ENCODE data around the gene SLC24A1.

The SLC24A1 gene

DNA sequence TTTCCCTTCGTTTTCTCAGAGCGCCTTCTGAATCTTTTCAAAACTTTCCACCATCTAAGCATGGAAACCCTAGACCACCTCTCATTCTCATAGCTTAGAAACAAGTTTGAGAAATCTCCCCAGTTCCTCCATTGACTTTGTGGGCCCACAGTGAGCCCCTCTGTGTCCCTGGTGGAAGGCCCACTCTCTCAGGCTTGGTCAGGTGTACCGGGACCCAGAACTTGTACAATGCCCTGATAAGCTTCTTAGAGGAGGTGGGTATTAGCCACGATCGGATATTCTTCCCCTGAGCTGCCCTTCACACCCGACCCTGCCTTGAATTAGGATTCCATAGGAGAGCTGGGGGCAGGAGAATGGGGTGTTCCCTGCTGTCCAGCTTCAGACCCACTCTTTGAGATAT lies at the start of gene SLC24A1:
Gene SLC24A1, plus strand, starts transcription at position 301 of the 400 bp plus-strand sequence. CDS start 2,143 bp downstream, outside the sequence.
- DNase-seq (ENCODE audit: low read depth): no peak
- TF ChIP-seq, protein P1, sequence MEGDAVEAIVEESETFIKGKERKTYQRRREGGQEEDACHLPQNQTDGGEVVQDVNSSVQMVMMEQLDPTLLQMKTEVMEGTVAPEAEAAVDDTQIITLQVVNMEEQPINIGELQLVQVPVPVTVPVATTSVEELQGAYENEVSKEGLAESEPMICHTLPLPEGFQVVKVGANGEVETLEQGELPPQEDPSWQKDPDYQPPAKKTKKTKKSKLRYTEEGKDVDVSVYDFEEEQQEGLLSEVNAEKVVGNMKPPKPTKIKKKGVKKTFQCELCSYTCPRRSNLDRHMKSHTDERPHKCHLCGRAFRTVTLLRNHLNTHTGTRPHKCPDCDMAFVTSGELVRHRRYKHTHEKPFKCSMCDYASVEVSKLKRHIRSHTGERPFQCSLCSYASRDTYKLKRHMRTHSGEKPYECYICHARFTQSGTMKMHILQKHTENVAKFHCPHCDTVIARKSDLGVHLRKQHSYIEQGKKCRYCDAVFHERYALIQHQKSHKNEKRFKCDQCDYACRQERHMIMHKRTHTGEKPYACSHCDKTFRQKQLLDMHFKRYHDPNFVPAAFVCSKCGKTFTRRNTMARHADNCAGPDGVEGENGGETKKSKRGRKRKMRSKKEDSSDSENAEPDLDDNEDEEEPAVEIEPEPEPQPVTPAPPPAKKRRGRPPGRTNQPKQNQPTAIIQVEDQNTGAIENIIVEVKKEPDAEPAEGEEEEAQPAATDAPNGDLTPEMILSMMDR (IDR thresholded peaks at IDR 0.05; ENCODE audit: insufficient read depth, low read depth, low read length, missing control alignments): no peak
- H3K4me3 ChIP-seq (ENCODE audit: low read length): no peak within 1 kb of the TSS

DNA sequence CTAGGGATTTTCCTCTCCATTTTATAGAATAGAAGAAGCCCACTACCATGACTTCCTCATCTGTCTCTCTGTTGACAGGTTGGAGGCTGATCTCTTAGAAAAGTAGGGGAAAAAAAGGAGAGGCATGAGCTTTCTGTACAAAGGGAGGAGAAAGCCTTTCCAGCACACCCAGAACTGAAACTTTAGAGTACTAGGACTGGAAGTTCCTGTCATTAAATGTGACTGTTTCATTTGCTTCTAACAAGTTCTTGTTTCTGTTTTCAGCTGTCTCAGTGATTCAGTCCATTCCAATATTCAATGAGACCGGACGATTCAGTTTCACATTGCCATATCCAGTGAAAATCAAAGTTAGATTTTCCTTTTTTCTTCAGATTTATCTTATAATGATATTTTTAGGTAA lies 49.8 kb upstream of the SLC24A1 start:
- no peak for DNase-seq (ENCODE audit: low read depth)
- TF ChIP-seq, protein P1 (IDR thresholded peaks at IDR 0.05; ENCODE audit: insufficient read depth, low read depth, low read length, missing control alignments): no peak

DNA sequence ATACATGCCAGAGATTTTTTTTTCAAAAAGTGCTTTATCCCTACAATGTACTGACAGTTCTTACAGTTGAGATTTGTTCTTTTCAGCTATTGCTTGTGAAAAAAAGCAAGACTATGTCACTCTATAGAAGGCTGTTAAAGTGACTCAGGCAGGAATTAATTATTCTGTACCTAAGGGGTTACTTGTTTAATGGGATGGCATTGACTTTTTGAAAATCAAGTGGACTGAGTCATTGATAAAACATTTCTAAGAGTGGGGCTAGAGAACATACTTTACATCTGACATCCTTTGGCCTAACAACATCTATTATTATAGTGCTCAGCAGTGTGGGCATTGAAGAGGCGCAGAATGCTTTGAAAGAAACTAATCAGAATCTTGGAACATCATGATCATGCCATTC lies 45.1 kb upstream of the SLC24A1 start:
- TF ChIP-seq, protein P1 (IDR thresholded peaks at IDR 0.05; ENCODE audit: insufficient read depth, low read depth, low read length, missing control alignments): no peak
- peak; percentile 8 for DNase-seq (ENCODE audit: low read depth)
- H3K4me3 ChIP-seq (ENCODE audit: low read length): no peak overlapping the region

More for the DNA sequence above, 49.8 kb upstream of the SLC24A1 start:
- no peak overlapping the region for H3K4me3 ChIP-seq (ENCODE audit: low read length)

DNA sequence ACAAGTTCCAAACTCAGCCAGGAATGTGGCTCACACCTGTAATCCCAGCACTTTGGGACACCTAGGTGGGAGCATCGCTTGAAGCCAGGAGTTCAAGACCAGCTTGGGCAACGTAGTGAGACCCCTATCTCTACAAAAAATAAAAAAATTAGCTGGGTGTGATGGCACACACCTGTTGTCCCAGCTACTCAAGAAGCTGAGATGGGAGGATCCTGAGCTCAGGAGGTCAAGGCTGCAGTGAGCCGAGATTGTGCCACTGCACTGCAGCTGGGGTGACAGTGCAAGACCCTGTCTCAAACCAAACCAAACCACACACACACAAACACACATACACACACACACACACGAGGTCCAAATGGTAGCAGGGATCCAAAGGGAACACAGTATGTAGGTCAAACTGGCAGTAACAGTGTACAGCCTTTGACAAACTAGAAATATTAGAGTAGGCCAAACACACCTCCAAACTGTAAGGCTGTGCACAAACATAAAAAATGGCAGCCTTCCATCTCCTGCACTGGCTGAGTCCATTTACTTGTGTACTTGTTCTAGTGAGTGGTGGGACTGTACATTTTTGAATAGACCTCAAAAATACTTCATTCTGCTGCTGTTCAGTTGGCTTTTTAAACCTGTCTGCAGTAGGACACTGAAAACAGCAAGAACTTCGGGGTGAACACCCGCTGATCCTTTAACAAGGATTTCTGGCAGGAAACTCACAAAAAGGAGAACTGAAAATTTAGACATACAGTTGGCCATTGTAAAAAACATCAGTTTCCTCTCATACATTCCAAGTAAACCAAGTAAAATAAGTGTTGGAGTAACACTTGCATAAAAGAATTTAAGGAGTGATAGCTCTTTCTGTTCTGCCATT lies 44.4 kb upstream of the SLC24A1 start:
- DNase-seq (ENCODE audit: low read depth): no peak
- TF ChIP-seq, protein P1 (IDR thresholded peaks at IDR 0.05; ENCODE audit: insufficient read depth, low read depth, low read length, missing control alignments): no peak
- no peak overlapping the region for H3K4me3 ChIP-seq (ENCODE audit: low read length)

DNA sequence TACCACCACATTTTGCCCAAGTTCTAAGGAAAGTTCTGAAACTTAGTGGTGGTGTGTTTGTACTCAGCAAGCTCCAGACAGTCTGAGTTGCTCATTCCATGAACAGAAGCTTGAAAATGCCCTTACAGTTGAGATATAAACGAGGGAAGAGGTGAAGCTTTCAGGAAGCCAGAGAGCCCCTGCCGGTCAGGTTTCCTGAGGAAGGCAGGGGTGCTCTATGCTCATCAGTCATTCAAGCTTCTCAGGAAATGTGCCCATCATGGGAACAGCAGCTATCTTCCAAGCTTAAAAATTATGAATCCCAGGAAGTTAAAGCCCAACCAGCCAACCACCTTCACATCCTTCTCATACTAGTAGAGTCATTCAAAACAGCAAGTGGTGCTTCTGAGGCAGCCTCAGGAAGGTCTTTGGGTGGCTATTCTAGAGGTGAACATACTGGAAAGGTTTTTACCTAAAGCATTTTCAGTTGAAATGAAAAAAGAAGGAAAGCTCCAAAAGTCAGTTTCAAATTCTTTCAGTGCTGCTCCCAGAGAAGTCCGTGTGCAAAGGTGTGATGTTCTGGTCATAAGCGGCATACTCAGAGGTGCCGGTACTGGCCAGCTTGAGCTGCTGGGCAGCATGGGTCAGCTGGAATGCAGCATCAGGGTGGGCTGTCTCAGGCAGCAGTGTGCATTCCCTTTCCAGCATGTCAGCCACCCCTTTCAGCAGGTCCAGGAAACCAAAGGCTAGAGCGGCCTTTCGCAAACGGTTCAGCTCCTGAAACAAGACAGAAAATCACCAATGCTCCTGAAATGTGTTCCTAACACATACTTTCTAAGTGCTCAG lies 42.6 kb upstream of the SLC24A1 start:
- H3K4me3 ChIP-seq (ENCODE audit: low read length): no peak overlapping the region
- TF ChIP-seq, protein P1 (IDR thresholded peaks at IDR 0.05; ENCODE audit: insufficient read depth, low read depth, low read length, missing control alignments): no peak
- no peak for DNase-seq (ENCODE audit: low read depth)

DNA sequence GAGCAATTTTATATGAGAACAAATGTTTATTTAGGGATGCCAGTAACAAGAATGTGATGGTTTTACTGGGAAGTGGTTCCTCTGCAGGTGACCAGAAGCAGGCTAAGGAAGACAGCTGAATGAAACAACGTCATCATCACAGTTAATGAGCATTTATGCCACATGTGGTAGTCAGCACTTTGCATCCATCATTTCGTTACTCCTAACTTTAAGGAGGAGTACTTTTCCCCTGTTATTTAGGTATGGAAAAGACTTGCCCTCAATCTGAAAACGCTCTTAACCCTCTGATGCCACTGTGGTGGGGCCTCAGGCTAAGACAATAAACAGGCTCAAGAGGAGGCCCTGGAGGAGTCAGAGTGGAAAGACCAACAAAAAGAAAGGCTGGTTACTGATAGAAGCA lies 42.0 kb upstream of the SLC24A1 start:
- DNase-seq (ENCODE audit: low read depth): no peak
- no peak overlapping the region for H3K4me3 ChIP-seq (ENCODE audit: low read length)
- TF ChIP-seq, protein P1 (IDR thresholded peaks at IDR 0.05; ENCODE audit: insufficient read depth, low read depth, low read length, missing control alignments): no peak

Measured in epithelial cell of esophagus (primary cell).